Testis (tissue), 2 donors: Measurements from ENCODE around the gene EIPR1.

Experiments used
- POLR2A ChIP-seq: fragments of 450-650 bp; IDR thresholded peaks from one replicate; pipeline ENCODE4 v1.6.1; 2017; ENCODE audit warnings: antibody characterized with exemption, mild to moderate bottlenecking, moderate library complexity
- TF ChIP-seq, protein P1 (sequence below), 3 experiments: fragments of 450-650 bp in 2 of 3; fragments of 200-600 bp in 1 of 3; sonication (generic) in 1 of 3; IDR thresholded peaks; one replicate each; pipeline ENCODE4 v1.5.1; 2016 to 2019; ENCODE audit warnings: antibody characterized with exemption in 3 of 3, mild to moderate bottlenecking in 2 of 3, moderate library complexity in 1 of 3

DNA sequence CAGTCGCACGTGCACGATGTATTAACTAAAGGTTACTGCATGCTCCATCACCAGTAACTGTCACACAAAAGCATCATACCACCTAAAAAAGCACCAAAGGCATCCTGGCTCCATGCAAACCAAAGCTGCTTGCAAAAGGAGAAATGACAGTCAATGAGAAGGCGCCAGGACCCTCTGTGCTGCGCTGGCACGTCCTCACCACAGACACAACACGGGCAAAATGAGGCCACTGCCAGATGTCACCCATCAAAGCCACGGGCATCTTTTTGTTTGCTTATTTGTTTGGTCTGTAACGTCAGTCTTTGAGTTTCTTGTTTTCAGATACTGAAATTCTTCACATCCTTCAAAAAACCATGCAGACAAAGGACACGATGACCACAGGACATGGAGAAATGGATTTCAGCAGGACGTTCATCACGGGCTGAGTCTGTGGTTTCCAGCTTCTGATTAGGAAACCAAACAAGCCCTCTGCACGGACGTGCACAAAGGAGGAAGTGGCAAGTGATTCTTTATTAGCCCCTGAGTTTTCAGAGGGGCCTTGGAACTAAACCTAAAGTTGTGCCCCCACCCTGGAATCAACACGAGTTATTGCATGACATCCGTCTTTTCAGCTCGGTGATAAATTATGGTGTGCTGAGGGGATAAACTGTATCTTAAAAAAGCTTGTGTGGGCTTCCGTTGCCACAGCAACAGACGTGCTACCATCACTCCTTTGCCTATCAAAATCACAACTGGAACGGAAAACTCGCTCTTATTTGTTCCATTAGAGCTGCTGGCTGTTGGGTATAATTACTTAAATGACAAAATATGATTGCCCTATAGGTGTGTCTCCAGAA is 181.8 kb downstream of the EIPR1 start:
- TF ChIP-seq, protein P1, sequence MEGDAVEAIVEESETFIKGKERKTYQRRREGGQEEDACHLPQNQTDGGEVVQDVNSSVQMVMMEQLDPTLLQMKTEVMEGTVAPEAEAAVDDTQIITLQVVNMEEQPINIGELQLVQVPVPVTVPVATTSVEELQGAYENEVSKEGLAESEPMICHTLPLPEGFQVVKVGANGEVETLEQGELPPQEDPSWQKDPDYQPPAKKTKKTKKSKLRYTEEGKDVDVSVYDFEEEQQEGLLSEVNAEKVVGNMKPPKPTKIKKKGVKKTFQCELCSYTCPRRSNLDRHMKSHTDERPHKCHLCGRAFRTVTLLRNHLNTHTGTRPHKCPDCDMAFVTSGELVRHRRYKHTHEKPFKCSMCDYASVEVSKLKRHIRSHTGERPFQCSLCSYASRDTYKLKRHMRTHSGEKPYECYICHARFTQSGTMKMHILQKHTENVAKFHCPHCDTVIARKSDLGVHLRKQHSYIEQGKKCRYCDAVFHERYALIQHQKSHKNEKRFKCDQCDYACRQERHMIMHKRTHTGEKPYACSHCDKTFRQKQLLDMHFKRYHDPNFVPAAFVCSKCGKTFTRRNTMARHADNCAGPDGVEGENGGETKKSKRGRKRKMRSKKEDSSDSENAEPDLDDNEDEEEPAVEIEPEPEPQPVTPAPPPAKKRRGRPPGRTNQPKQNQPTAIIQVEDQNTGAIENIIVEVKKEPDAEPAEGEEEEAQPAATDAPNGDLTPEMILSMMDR (IDR thresholded peaks at IDR 0.05) = no peak
- TF ChIP-seq POLR2A = no peak
